ENCODE data around the gene NDUFB11.

Gene NDUFB11

GRCh38 chrX:47146936-47147859 is 2.7 kb upstream of the NDUFB11 start:
- no peak for TF ChIP-seq TOX (CRISPR knock-in tag; IDR thresholded peaks at IDR 0.05; ENCODE audit: borderline replicate concordance)
- no peak for TF ChIP-seq BACH2 (CRISPR knock-in tag; IDR thresholded peaks at IDR 0.05; ENCODE audit: borderline replicate concordance)
- no peak for TF ChIP-seq TCF4 (CRISPR knock-in tag; IDR thresholded peaks at IDR 0.05; ENCODE audit: borderline replicate concordance)
- TF ChIP-seq CSDC2 (CRISPR knock-in tag; IDR thresholded peaks at IDR 0.05): no peak
- no peak for TF ChIP-seq PPARA (CRISPR knock-in tag; IDR thresholded peaks at IDR 0.05; ENCODE audit: borderline replicate concordance)
- no peak for TF ChIP-seq ARNTL (CRISPR knock-in tag; IDR thresholded peaks at IDR 0.05; ENCODE audit: borderline replicate concordance, low read depth)
- no peak for TF ChIP-seq PATZ1 (CRISPR knock-in tag; IDR thresholded peaks at IDR 0.05; ENCODE audit: borderline replicate concordance)
- no peak for TF ChIP-seq ZC3H10 (CRISPR knock-in tag; IDR thresholded peaks at IDR 0.05)
- no peak for TF ChIP-seq ESRRG (CRISPR knock-in tag; IDR thresholded peaks at IDR 0.05)
- TF ChIP-seq ZFP30 (CRISPR knock-in tag; IDR thresholded peaks at IDR 0.05): no peak
- no peak for ATAC-seq

GRCh38 chrX:47146121-47146935 is 1.8 kb upstream of the NDUFB11 start:
- TF ChIP-seq BACH2 (CRISPR knock-in tag; IDR thresholded peaks at IDR 0.05; ENCODE audit: borderline replicate concordance) (no peak), ARNTL (CRISPR knock-in tag; IDR thresholded peaks at IDR 0.05; ENCODE audit: borderline replicate concordance, low read depth) (no peak), PPARA (CRISPR knock-in tag; IDR thresholded peaks at IDR 0.05; ENCODE audit: borderline replicate concordance) (no peak), POU6F1 (CRISPR knock-in tag; IDR thresholded peaks at IDR 0.05; ENCODE audit: borderline replicate concordance, low read depth) (no peak), SNAI2 (CRISPR knock-in tag; IDR thresholded peaks at IDR 0.05) (no peak)
- no peak for ATAC-seq

- ATAC-seq: peak; percentile 42
- TF ChIP-seq CSRNP3 (CRISPR knock-in tag; IDR thresholded peaks at IDR 0.05) (no peak), ZFP30 (CRISPR knock-in tag; IDR thresholded peaks at IDR 0.05) (no peak), BACH2 (CRISPR knock-in tag; IDR thresholded peaks at IDR 0.05; ENCODE audit: borderline replicate concordance) (no peak), RARB (CRISPR knock-in tag; IDR thresholded peaks at IDR 0.05) (no peak), ESRRG (CRISPR knock-in tag; IDR thresholded peaks at IDR 0.05) (no peak), CREB5 (CRISPR knock-in tag; IDR thresholded peaks at IDR 0.05; ENCODE audit: low read depth) (no peak)
These were observed 1.1 kb upstream of the NDUFB11 start for GRCh38 chrX:47145395-47146120.

- ATAC-seq: 0 out of 3 replicates have a peak, but pooled peaks have one; percentile 1
- TF ChIP-seq ZNF8 (CRISPR knock-in tag; IDR thresholded peaks at IDR 0.05) (no peak), PPARA (CRISPR knock-in tag; IDR thresholded peaks at IDR 0.05; ENCODE audit: borderline replicate concordance) (no peak), ZFP3 (CRISPR knock-in tag; IDR thresholded peaks at IDR 0.05) (no peak), CSDC2 (CRISPR knock-in tag; IDR thresholded peaks at IDR 0.05) (no peak), PATZ1 (CRISPR knock-in tag; IDR thresholded peaks at IDR 0.05; ENCODE audit: borderline replicate concordance) (no peak), RARB (CRISPR knock-in tag; IDR thresholded peaks at IDR 0.05) (no peak), CREB5 (CRISPR knock-in tag; IDR thresholded peaks at IDR 0.05; ENCODE audit: low read depth) (no peak), ZNF70 (CRISPR knock-in tag; IDR thresholded peaks at IDR 0.05) (no peak)
These were observed 442 bp downstream of the NDUFB11 start for GRCh38 chrX:47143894-47144625.

Data from SK-N-SH treated with all-trans-retinoic acid at 6 μM for 48 hours (cell line).